Measurements from ENCODE around the gene MTPN. TPM values are rescaled to one million over a fixed set of nuclear protein-coding genes. Genes with fewer than 3 reads are reported as not detected.

The MTPN gene
- total and polyA plus RNA-seq, 10 of the 15 experiments (the other 5 are each of a cell fraction or from before 2014, with no cell fraction given), result 38.7 to 146 (median 85.4) TPM

DNA sequence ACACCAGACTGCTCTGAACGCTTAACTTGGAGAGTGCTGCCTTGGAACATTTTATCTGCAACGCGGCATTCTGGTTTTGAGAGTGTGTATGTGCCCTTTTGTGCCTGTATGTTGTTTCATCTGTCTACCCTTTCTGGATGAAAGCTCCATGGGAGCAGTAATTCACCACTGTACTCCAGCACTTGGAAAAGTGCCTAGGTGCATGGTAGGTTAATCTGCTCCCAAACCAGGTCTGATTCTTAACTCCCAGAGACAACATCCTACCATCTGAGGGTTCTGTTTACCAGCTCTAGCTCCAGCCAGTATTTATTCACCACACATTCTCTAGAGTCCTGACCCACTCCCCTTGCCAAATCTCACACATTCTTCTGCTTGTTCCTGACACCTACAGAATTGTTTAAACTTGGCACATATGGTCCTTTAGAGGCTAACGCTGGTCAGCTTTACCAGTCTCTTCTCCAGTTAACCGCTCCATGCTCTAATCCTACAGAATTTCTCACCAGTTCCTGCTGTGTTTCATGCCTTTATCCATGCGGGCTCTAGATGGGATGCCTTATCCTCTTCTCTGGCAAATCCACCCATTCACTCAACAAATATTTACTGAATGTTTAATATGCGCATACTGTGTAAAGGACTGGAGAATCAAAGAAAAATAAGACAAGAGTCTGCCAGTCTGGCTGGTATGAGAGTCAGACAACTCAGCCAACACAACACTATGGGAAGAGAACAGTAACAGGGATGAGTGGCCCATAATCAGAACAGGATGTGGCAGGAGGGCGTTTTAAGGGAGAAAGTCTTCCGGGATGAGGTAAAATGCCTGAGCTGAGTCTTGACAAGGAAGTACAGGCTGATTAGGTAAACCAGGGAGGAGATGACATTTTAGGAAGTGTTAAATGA is 46.3 kb downstream of the MTPN start:
- H3K27ac ChIP-seq (ENCODE audit: control insufficient read depth, insufficient read depth), result no peak overlapping the region
- H3K27me3 ChIP-seq (replicated peaks in 1 of 2; ENCODE audit: control insufficient read depth in 2 of 2, insufficient read depth in 2 of 2, low read length in 1 of 2), result no peaks in the 10 kb centered on the region
- H3K79me2 ChIP-seq (ENCODE audit: control insufficient read depth, insufficient read depth, low read length), result peaks cover 15% of the 10 kb centered on the region
- ChIA-PET CTCF (interaction anchor here (1.7 kb wide), 1 partner anchor 37 kb away, joined by 7 read pairs; no protein-coding TSS in a partner anchor), POLR2A (no interaction called here), RAD21 (ENCODE audit: unreplicated experiment) (no interaction called here), SMC1A (ENCODE audit: uncharacterized antibody, unreplicated experiment) (interaction anchor here (1.5 to 2.5 kb wide), 2 partner anchors 8 to 9 kb away, joined by 5 to 8 read pairs; no protein-coding TSS in a partner anchor)
- no peaks in the 10 kb centered on the region for H3K9me3 ChIP-seq (replicated peaks; ENCODE audit: control insufficient read depth, insufficient read depth, low read length)
- TF ChIP-seq NBN (IDR thresholded peaks at IDR 0.05) (no peak), MTA2 (IDR thresholded peaks at IDR 0.05; ENCODE audit: low read depth) (no peak), DPF2 (IDR thresholded peaks at IDR 0.05) (no peak), TCF7 (IDR thresholded peaks at IDR 0.05; ENCODE audit: borderline replicate concordance) (no peak), SUPT20H (IDR thresholded peaks at IDR 0.05; ENCODE audit: borderline replicate concordance, control insufficient read depth, low read depth, low read length) (no peak), IKZF1 (conservative IDR thresholded peaks at IDR 0.05) (no peak), ZNF217 (IDR thresholded peaks at IDR 0.05) (no peak), FOS (IDR thresholded peaks at IDR 0.05; ENCODE audit: borderline replicate concordance, extremely low read depth, insufficient read length) (no peak), MYC (IDR thresholded peaks at IDR 0.05; ENCODE audit: insufficient read depth, insufficient read length, insufficient replicate concordance, low read length, severe bottlenecking) (no peak), JUND (IDR thresholded peaks at IDR 0.05; ENCODE audit: low read depth, low read length) (no peak)
- TF ChIP-seq, protein P1, sequence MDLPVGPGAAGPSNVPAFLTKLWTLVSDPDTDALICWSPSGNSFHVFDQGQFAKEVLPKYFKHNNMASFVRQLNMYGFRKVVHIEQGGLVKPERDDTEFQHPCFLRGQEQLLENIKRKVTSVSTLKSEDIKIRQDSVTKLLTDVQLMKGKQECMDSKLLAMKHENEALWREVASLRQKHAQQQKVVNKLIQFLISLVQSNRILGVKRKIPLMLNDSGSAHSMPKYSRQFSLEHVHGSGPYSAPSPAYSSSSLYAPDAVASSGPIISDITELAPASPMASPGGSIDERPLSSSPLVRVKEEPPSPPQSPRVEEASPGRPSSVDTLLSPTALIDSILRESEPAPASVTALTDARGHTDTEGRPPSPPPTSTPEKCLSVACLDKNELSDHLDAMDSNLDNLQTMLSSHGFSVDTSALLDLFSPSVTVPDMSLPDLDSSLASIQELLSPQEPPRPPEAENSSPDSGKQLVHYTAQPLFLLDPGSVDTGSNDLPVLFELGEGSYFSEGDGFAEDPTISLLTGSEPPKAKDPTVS (IDR thresholded peaks at IDR 0.05; ENCODE audit: low read depth, low read length), result no peak
- no peak overlapping the region for H3K4me2 ChIP-seq (ENCODE audit: control insufficient read depth, insufficient read depth)
- H3K4me1 ChIP-seq (ENCODE audit: control insufficient read depth, insufficient read depth, low read length), result no peaks in the 10 kb centered on the region
- DNase-seq (ENCODE audit: low read depth, low spot score), result no peak
- FAIRE-seq, result no peak
- no peak for ATAC-seq
- H3K36me3 ChIP-seq (ENCODE audit: control insufficient read depth in 2 of 2, insufficient read depth in 2 of 2, low read length in 1 of 2), result peaks cover 6 to 8% of the 10 kb centered on the region in 2 experiments; a peak in 3 of 4 replicates
- in situ Hi-C loops (cut with MboI) (no loop called here), intact Hi-C loops (cut with micrococcal nuclease; ENCODE audit: unreplicated experiment) (no loop called here)
- WGBS (ENCODE audit: insufficient coverage, insufficient replicate concordance, low lambda C conversion rate, missing lambda C conversion rate), result 91% methylated on average over 9 of the region's 9 CpGs
- no peak overlapping the region for H3K9ac ChIP-seq (ENCODE audit: control insufficient read depth, insufficient read depth, low read length)
- no peak overlapping the region for H3K4me3 ChIP-seq
- BruUV-seq (replicated peaks), result no TSS peak
- no peak overlapping the region for H2AFZ ChIP-seq (ENCODE audit: control insufficient read depth, low read depth, low read length)
- peaks cover 2% of the 10 kb centered on the region; the same call in 1 of the 2 replicates for H4K20me1 ChIP-seq (ENCODE audit: control insufficient read depth, insufficient read depth)

Measured in GM12878 (cell line).